Loucy (cell line): ENCODE data around the gene SURF1.

Experiments
- CTCF ChIP-seq: fragments of 200-600 bp; sonication (generic); conservative IDR thresholded peaks from 2 replicates; pipeline ENCODE4 v1.5.1; 2014; ENCODE audit warnings: mild to moderate bottlenecking, antibody characterized with exemption, low read length
- EZH2phosphoT487 ChIP-seq: fragments of 200-600 bp; IDR thresholded peaks from 2 replicates; pipeline ENCODE4 v1.6.1; 2018; ENCODE audit warnings: antibody characterized with exemption, mild to moderate bottlenecking, moderate library complexity, borderline replicate concordance

- TF ChIP-seq EZH2phosphoT487, result no peak
- no peak for TF ChIP-seq CTCF
Observed at GRCh38 chr9:133382507-133383141, 26.3 kb upstream of the SURF1 start.
